D341Med (cell line): ENCODE results near the gene BCAS4.

Experiments used
- DNase-seq: peaks from one replicate; pipeline ENCODE4 v3.0.0; 2012; ENCODE audit warnings: low spot score

Gene BCAS4

GRCh38 chr20:50855498-50856474, 60.9 kb downstream of the BCAS4 start:
- DNase-seq: no peak

GRCh38 chr20:50856475-50857041, 61.7 kb downstream of the BCAS4 start:
- no peak for DNase-seq

- DNase-seq: no peak
These were observed 62.5 kb downstream of the BCAS4 start for GRCh38 chr20:50857348-50857747.

- DNase-seq: no peak
These were observed 63.7 kb downstream of the BCAS4 start for GRCh38 chr20:50858525-50858924.

GRCh38 chr20:50859161-50859560, 64.3 kb downstream of the BCAS4 start:
- no peak for DNase-seq

DNA sequence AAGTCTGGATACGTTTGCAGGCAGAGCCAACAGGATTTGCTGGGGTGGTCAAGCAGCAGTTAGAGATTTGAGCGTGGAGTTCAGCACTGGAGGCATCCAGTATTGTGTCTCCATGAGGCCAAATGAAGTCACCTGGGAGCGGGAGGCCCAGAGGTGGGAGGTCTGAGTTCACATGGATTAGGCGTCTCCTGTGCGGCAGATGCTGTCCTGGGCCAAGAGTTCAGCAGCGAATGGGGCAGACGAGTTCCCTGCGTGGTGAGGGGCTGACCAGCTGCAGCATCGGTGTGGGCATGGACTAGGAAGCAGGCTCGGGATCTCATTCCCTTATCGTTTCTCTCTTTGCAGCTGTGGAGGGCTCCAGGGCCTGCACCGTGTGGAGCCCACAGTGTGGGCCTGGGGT, 66.2 kb downstream of the BCAS4 start:
- DNase-seq: no peak

DNA sequence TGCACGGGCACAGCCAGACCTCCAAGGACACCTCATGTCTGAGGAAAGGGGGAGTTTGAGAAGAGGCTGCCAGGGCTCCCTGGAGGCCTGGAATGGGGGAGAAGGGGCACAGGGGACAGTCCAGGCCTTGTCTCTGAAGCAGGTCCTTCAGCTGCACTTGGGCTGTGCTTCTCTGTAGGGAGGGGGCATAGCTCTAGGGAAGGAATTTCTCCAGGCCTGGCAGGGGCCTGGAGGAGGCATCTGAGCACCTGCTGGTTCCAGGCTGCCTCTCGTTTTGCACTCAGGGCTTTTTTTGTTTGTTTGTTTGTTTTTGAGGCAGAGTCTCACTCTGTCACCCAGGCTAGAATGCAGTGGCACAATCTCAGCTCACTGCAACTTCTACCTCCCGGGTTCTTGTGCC, 67.7 kb downstream of the BCAS4 start:
- no peak for DNase-seq

DNA sequence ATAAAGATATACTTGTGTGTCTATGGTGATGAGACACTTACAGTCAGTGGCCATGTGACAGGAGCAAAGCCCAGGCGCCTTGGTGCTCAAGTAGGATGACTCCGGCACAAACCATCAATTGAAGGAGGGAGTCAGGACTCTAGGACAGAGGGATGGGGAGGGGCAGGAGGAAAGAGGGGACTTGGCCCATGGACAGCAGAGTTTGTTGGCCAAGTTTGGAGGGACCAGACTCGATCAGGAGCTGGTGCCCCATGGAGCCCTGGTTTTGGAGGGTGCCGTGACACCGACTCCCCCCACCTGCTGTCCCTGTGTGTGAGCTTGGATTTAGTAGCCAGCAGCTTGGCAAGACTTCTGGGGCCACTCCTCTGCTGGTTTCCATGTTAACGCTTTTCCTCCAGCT, 70.3 kb downstream of the BCAS4 start:
- DNase-seq: no peak

- no peak for DNase-seq
These were observed 70.7 kb downstream of the BCAS4 start for GRCh38 chr20:50865591-50865990.

GRCh38 chr20:50866036-50866685, 71.3 kb downstream of the BCAS4 start:
- no peak for DNase-seq

GRCh38 chr20:50866831-50867230, 72.0 kb downstream of the BCAS4 start:
- no peak for DNase-seq

DNA sequence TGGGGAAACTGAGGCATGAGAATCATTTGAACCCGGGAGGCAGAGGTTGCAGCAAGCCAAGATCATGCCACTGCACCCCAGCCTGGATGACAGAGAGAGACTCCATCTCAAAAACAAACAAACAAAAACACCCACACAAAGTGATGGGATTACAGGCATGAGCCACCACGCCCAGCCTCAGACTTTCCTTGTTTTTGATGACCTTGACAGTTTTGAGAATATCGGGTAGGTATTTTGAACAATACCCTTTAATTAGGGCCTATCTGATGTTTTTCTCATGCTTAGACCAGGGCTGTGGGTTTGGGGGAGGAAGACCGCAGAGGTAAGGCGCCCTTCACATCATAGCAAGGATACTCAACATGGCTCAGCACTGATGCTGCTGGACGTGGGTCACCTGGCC, 72.9 kb downstream of the BCAS4 start:
- DNase-seq: no peak

GRCh38 chr20:50868509-50869495, 73.9 kb downstream of the BCAS4 start:
- no peak for DNase-seq

- DNase-seq: no peak
These were observed 75.8 kb downstream of the BCAS4 start for GRCh38 chr20:50870561-50871161.

- DNase-seq: no peak
These were observed 77.9 kb downstream of the BCAS4 start for GRCh38 chr20:50872560-50873425.

GRCh38 chr20:50873585-50873984, 78.7 kb downstream of the BCAS4 start:
- no peak for DNase-seq

GRCh38 chr20:50874111-50874757, 79.4 kb downstream of the BCAS4 start:
- DNase-seq: no peak

DNA sequence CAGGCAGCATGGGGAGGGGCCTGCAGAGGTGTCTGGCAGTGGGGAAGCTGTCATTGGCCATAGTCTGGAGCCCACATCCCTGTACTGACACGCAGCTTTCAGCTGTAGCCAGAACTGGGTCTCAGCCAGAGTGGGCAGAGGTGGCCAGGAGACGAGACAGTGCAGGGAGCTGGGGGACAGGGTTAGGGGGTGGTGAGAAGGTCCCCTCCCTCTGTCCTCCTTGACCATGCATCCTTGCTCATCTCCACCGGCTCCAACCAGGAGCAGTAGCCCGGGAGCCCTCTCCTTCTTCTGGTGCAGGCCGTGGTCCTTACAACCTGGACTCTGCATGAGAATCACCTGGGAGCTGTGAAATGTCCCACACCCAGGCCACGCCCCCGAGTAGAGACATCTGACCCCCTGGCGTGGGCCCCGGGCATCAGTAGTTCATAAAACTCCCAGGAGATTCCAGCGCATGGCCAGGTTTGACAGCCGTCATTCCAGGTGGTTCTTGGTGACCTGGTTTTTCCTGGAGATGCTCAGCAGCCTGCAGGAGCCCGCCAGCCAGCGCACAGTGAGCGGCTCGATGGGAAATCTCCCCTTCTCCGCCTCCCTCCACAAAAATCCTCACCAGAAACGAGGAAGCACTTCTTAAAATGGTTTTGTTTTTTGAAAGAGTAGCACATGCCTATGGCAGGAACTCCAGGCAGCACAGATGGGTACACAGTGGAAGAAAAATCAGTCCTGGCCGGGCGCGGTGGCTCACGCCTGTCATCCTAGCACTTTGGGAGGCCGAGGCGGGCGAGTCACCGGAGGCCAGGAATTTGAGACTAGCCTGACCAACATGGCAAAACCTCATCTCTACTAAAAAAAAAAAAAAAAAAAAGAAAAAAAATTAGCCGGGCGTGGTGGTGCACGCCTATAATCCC, 80.2 kb downstream of the BCAS4 start:
- DNase-seq: no peak
